H1 (cell line): ENCODE data around the gene TTK. TPM values are rescaled to one million over a fixed set of nuclear protein-coding genes. Genes with fewer than 3 reads are reported as not detected.
A peak's percentile ranks its signal among the peaks of the same experiment; 100 is the strongest.

Source experiments
- CTCF ChIA-PET: fragments of 300-600 bp; sonication (Branson Sonifier 250); formaldehyde crosslinking; loops from one replicate; lab custom pipeline; 2021; ENCODE audit not compliant: partially characterized antibody; lab: Charles Lee
- POLR2A ChIA-PET: fragments of 300-600 bp; sonication (Branson Sonifier 250); formaldehyde crosslinking; loops from one replicate; lab custom pipeline; 2021; ENCODE audit warnings: inconsistent platforms; ENCODE audit not compliant: partially characterized antibody; lab: Charles Lee
- DNase-seq, 2 experiments: peaks; one replicate each; pipeline versions ENCODE4 v3.0.0 to v3.0.0-alpha.2; 2010 to 2022; ENCODE audit warnings: low spot score in 2 of 2, low read depth in 1 of 2, mixed read lengths in 1 of 2
- FAIRE-seq: peaks from 2 replicates; lab custom pipeline; 2011; peaks lifted over from hg19 to GRCh38; lab: Jason Lieb, UNC
- H2AFZ ChIP-seq: 2 replicates; pipeline ENCODE4 v1.8.1; 2012; ENCODE audit warnings: low read length, inconsistent platforms
- H2AK5ac ChIP-seq: 2 replicates; pipeline ENCODE4 v1.6.1; 2013; ENCODE audit warnings: low read depth, low read length
- H2BK120ac ChIP-seq: replicated peaks from 2 replicates; pipeline ENCODE3; 2013; ENCODE audit warnings: low read depth, low read length, inconsistent platforms
- H2BK12ac ChIP-seq: 2 replicates; pipeline ENCODE4 v1.6.1; 2013; ENCODE audit warnings: low read depth, low read length
- H2BK15ac ChIP-seq: 2 replicates; pipeline ENCODE4 v1.6.1; 2013; ENCODE audit warnings: low read length
- H2BK20ac ChIP-seq: 2 replicates; pipeline ENCODE4 v1.6.1; 2013; ENCODE audit warnings: low read length
- H2BK5ac ChIP-seq: 2 replicates; pipeline ENCODE4 v1.6.1; 2013; ENCODE audit warnings: low read depth, low read length
- H3K14ac ChIP-seq: 2 replicates; pipeline ENCODE4 v1.6.1; 2013; ENCODE audit warnings: inconsistent platforms; ENCODE audit not compliant: insufficient read length
- H3K18ac ChIP-seq: 2 replicates; pipeline ENCODE4 v1.6.1; 2013; ENCODE audit warnings: low read length; ENCODE audit errors: extremely low read depth
- H3K23ac ChIP-seq: 2 replicates; pipeline ENCODE4 v1.6.1; 2013; ENCODE audit warnings: inconsistent platforms; ENCODE audit not compliant: insufficient read length
- H3K23me2 ChIP-seq: 2 replicates; pipeline ENCODE4 v1.6.1; 2013; ENCODE audit warnings: low read depth, low read length
- H3K27ac ChIP-seq: 2 replicates; pipeline ENCODE4 v1.6.1; 2011; ENCODE audit warnings: low read depth, low read length, inconsistent platforms
- H3K27me3 ChIP-seq, 4 experiments: replicated peaks in 1 of 4; 1 replicate in 1 of 4; 2 replicates in 3 of 4; pipeline versions ENCODE4 v1.6.1 to v1.8.1; 2011 to 2013; ENCODE audit warnings: low read length in 3 of 4, mild to moderate bottlenecking in 3 of 4, inconsistent platforms in 2 of 4, mixed read lengths in 2 of 4, moderate library complexity in 1 of 4; ENCODE audit not compliant: control insufficient read depth in 3 of 4, insufficient read depth in 3 of 4; ENCODE audit errors: extremely low read depth in 1 of 4
- H3K36me3 ChIP-seq, 4 experiments: 2 replicates each; pipeline versions ENCODE4 v1.6.1 to v1.8.1; 2011 to 2013; ENCODE audit warnings: mild to moderate bottlenecking in 4 of 4, low read length in 3 of 4, moderate library complexity in 2 of 4, control low read depth in 1 of 4, inconsistent platforms in 1 of 4; ENCODE audit not compliant: insufficient read depth in 4 of 4, control insufficient read depth in 2 of 4
- H3K4ac ChIP-seq: replicated peaks from 2 replicates; pipeline ENCODE3; 2013; ENCODE audit warnings: low read length, low read depth, mixed read lengths, inconsistent platforms; ENCODE audit not compliant: insufficient read length
- H3K4me1 ChIP-seq, 4 experiments: replicated peaks in 1 of 4; 1 replicate in 1 of 4; 2 replicates in 3 of 4; pipeline versions ENCODE4 v1.6.1 to v1.8.1; 2011 to 2013; ENCODE audit warnings: low read length in 3 of 4, inconsistent platforms in 2 of 4, mixed read lengths in 1 of 4; ENCODE audit not compliant: insufficient read depth in 4 of 4, control insufficient read depth in 3 of 4
- H3K4me2 ChIP-seq, 2 experiments: 2 replicates each; pipeline versions ENCODE4 v1.6.1 to v1.8.1; 2011 to 2013; ENCODE audit warnings: low read depth in 2 of 2, low read length in 2 of 2, control low read depth in 1 of 2, inconsistent platforms in 1 of 2, mild to moderate bottlenecking in 1 of 2; ENCODE audit not compliant: insufficient read depth in 1 of 2
- H3K4me3 ChIP-seq, 4 experiments: fragments of 200-600, 300-600 bp in 1 of 4; sonication (generic), shearing (Covaris generic), sonication (Bioruptor Twin) in 1 of 4; 2 replicates each; pipeline versions ENCODE4 v1.5.1 to v1.8.1; 2011 to 2016; ENCODE audit warnings: low read length in 4 of 4, low read depth in 3 of 4, control low read depth in 2 of 4, inconsistent platforms in 2 of 4, mild to moderate bottlenecking in 2 of 4, mixed read lengths in 1 of 4, moderate library complexity in 1 of 4; ENCODE audit not compliant: insufficient read depth in 2 of 4; ENCODE audit errors: extremely low read depth in 1 of 4
- H3K56ac ChIP-seq: replicated peaks from 2 replicates; pipeline ENCODE3; 2013; ENCODE audit warnings: low read depth, mild to moderate bottlenecking, mixed read lengths, low read length, inconsistent platforms; ENCODE audit not compliant: insufficient read length
- H3K79me1 ChIP-seq: 2 replicates; pipeline ENCODE4 v1.6.1; 2013; ENCODE audit warnings: low read depth, low read length, control low read depth
- H3K79me2 ChIP-seq, 2 experiments: 2 replicates each; pipeline versions ENCODE4 v1.6.1 to v1.8.1; 2012 to 2013; ENCODE audit warnings: low read length in 2 of 2, mild to moderate bottlenecking in 2 of 2, inconsistent platforms in 1 of 2; ENCODE audit not compliant: insufficient read depth in 2 of 2, control insufficient read depth in 1 of 2
- H3K9ac ChIP-seq, 4 experiments: replicated peaks in 1 of 4; 1 replicate in 1 of 4; 2 replicates in 3 of 4; pipeline versions ENCODE4 v1.6.1 to v1.8.1; 2011 to 2013; ENCODE audit warnings: low read depth in 3 of 4, low read length in 3 of 4, control low read depth in 2 of 4, mild to moderate bottlenecking in 2 of 4, moderate library complexity in 2 of 4, inconsistent platforms in 1 of 4; ENCODE audit errors: extremely low read depth in 1 of 4
- H3K9me3 ChIP-seq, 2 experiments: 2 replicates each; pipeline versions ENCODE4 v1.6.1 to v1.8.1; 2012 to 2013; ENCODE audit warnings: mild to moderate bottlenecking in 2 of 2, moderate library complexity in 2 of 2, control low read depth in 1 of 2, inconsistent platforms in 1 of 2, low read depth in 1 of 2, low read length in 1 of 2, mixed read lengths in 1 of 2; ENCODE audit not compliant: insufficient read depth in 2 of 2
- H4K20me1 ChIP-seq, 2 experiments: replicated peaks in 1 of 2; 2 replicates each; pipeline versions ENCODE3 to v1.8.1; 2011 to 2013; ENCODE audit warnings: inconsistent platforms in 2 of 2, low read length in 2 of 2, mild to moderate bottlenecking in 1 of 2; ENCODE audit not compliant: insufficient read depth in 2 of 2, control insufficient read depth in 1 of 2
- H4K5ac ChIP-seq: 2 replicates; pipeline ENCODE4 v1.6.1; 2013; ENCODE audit warnings: low read length, low read depth, mixed read lengths, inconsistent platforms; ENCODE audit not compliant: insufficient read length
- H4K8ac ChIP-seq: 2 replicates; pipeline ENCODE4 v1.8.0; 2013; ENCODE audit warnings: mild to moderate bottlenecking, moderate library complexity, low read length, inconsistent platforms; ENCODE audit not compliant: insufficient read depth; ENCODE audit errors: extremely low read depth
- H4K91ac ChIP-seq: replicated peaks from 2 replicates; pipeline ENCODE3; 2013; ENCODE audit warnings: low read length, mixed read lengths, inconsistent platforms; ENCODE audit not compliant: insufficient read length
- KDM5A ChIP-seq: fragments of 200-600 bp; IDR thresholded peaks from 2 replicates; pipeline ENCODE4 v1.7.1; 2012; ENCODE audit warnings: mild to moderate bottlenecking, low read length, inconsistent platforms, mixed read lengths
- MAFK ChIP-seq: IDR thresholded peaks from 2 replicates; pipeline ENCODE4 v1.6.1; 2012; ENCODE audit warnings: low read depth, mild to moderate bottlenecking, improper control_type of control experiment, low read length
- MAX ChIP-seq: IDR thresholded peaks from 2 replicates; pipeline ENCODE4 v1.6.1; 2012; ENCODE audit warnings: inconsistent platforms
- SP2 ChIP-seq: IDR thresholded peaks from 2 replicates; pipeline ENCODE4 v1.6.1; 2012; ENCODE audit warnings: mild to moderate bottlenecking, low read length, inconsistent platforms
- polyA plus RNA-seq, 7 experiments: library from polyadenylated mRNA; depleted of rRNA in 3 of 7; stranded (reverse) in 5 of 7; unstranded in 2 of 7; fragments of >200 nt in 5 of 7; fragments of 200-250 nt in 2 of 7; gene quantifications; 1 replicate in 5 of 7; 2 replicates in 1 of 7; 4 replicates in 1 of 7; pipeline versions ENCODE4 v1.2.1 to v1.2.3, GENCODE V29; 2011 to 2013; ENCODE audit warnings: missing spikeins in 2 of 7, mixed read lengths in 2 of 7
- total RNA-seq: library from RNA; stranded (reverse); fragmentation: NEBNext Ultra II Directional; extraction: Animal tissue kit (Norgen Biotek cat#: 25700); gene quantifications from 2 replicates; pipeline ENCODE4 v1.2.1, GENCODE V29; 2021

The TTK gene
- total and polyA plus RNA-seq, 2 of the 8 experiments (the other 6 are each of a cell fraction or from before 2014, with no cell fraction given) = 11.9 to 63.2 TPM

- H4K5ac ChIP-seq = no peak overlapping the region
- TF ChIP-seq MAX (no peak), KDM5A (no peak), MAFK (peak; percentile 19; the same call in 1 of the 2 replicates), SP2 (no peak)
- TF ChIP-seq, all 59 proteins: peak for 1
- no peak overlapping the region for H2AK5ac ChIP-seq
- H3K27me3 ChIP-seq = no peaks in the 10 kb centered on the region
- no peak overlapping the region for H2AFZ ChIP-seq
- H3K56ac ChIP-seq = no peak overlapping the region
- H3K4ac ChIP-seq = no peak overlapping the region
- no peak overlapping the region for H2BK120ac ChIP-seq
- H3K36me3 ChIP-seq = no peaks in the 10 kb centered on the region
- ChIA-PET CTCF (no interaction called here), POLR2A (no interaction called here)
- no peak overlapping the region for H4K8ac ChIP-seq
- H3K4me1 ChIP-seq = no peaks in the 10 kb centered on the region
- H2BK12ac ChIP-seq = no peak overlapping the region
- no peaks in the 10 kb centered on the region for H3K79me2 ChIP-seq
- H3K9ac ChIP-seq = no peak overlapping the region
- no peak overlapping the region for H3K27ac ChIP-seq
- H3K9me3 ChIP-seq = peaks cover 2 to 14% of the 10 kb centered on the region in 2 experiments; a peak in 3 of 4 replicates
- no peak for FAIRE-seq
- no peaks in the 10 kb centered on the region for H4K20me1 ChIP-seq
- H3K4me2 ChIP-seq = no peak overlapping the region
- no peaks in the 10 kb centered on the region for H3K23me2 ChIP-seq
- H2BK20ac ChIP-seq = no peak overlapping the region
- no peak overlapping the region for H3K4me3 ChIP-seq
- H3K14ac ChIP-seq = no peak overlapping the region
- no peak overlapping the region for H3K18ac ChIP-seq
- no peak overlapping the region for H3K23ac ChIP-seq
- DNase-seq = no peak
- no peak overlapping the region for H2BK15ac ChIP-seq
- no peak overlapping the region for H2BK5ac ChIP-seq
- no peak overlapping the region for H4K91ac ChIP-seq
- H3K79me1 ChIP-seq = no peaks in the 10 kb centered on the region
Observed at GRCh38 chr6:79971193-79971592, 33.3 kb upstream of the TTK start.
